WTC11 (cell line): ENCODE results near the gene RSRP1. TPM values are rescaled to one million over a fixed set of nuclear protein-coding genes. Genes with fewer than 3 reads are reported as not detected.
A peak's percentile ranks its signal among the peaks of the same experiment; 100 is the strongest.

Experiments
- ATAC-seq: fragments of 200-7000 bp; cut with Tn5 transposase; 2 replicates; pipeline ENCODE4 v1.10.0; 2021; ENCODE audit warnings: mild to moderate bottlenecking, moderate library complexity
- CTCF ChIA-PET: fragments of 300-600 bp; sonication (Branson Sonifier 250); formaldehyde crosslinking; loops from one replicate; lab custom pipeline; 2021; ENCODE audit warnings: antibody characterized with exemption; lab: Charles Lee
- POLR2A ChIA-PET: fragments of 350-600 bp; sonication (Branson Sonifier 250); formaldehyde crosslinking; loops from one replicate; lab custom pipeline; 2021; ENCODE audit warnings: antibody characterized with exemption; lab: Charles Lee
- DNase-seq: peaks from one replicate; pipeline ENCODE4 v3.0.0; 2021; ENCODE audit warnings: low spot score
- H3K27ac Mint-ChIP-seq: 2 replicates; pipeline ENCODE4 v1.8.0; 2021; ENCODE audit warnings: mixed read lengths
- H3K27me3 Mint-ChIP-seq: 2 replicates; pipeline ENCODE4 v1.8.0; 2021; ENCODE audit warnings: low read depth, mild to moderate bottlenecking, moderate library complexity, mixed read lengths
- H3K36me3 Mint-ChIP-seq: 2 replicates; pipeline ENCODE4 v1.8.0; 2021; ENCODE audit warnings: mixed read lengths
- H3K4me1 Mint-ChIP-seq: 2 replicates; pipeline ENCODE4 v1.8.0; 2022; ENCODE audit warnings: mixed read lengths
- H3K4me3 Mint-ChIP-seq: 2 replicates; pipeline ENCODE4 v1.8.0; 2021; ENCODE audit warnings: mild to moderate bottlenecking, moderate library complexity, mixed read lengths
- H3K9me3 Mint-ChIP-seq: 2 replicates; pipeline ENCODE4 v1.8.0; 2021; ENCODE audit warnings: mixed read lengths
- E2F4 ChIP-seq: sonication (generic); formaldehyde crosslinking; IDR thresholded peaks from 2 replicates; pipeline ENCODE4 v1.8.1; 2022; ENCODE audit warnings: low read depth, mild to moderate bottlenecking, moderate library complexity, missing genetic modification reagents, borderline replicate concordance
- E2F5 ChIP-seq: sonication (generic); formaldehyde crosslinking; IDR thresholded peaks from 2 replicates; pipeline ENCODE4 v1.8.1; 2022; ENCODE audit warnings: mild to moderate bottlenecking, moderate library complexity, missing genetic modification reagents
- EMX1 ChIP-seq: fragments of 250-450 bp; sonication (Bioruptor Pico); IDR thresholded peaks from 2 replicates; pipeline ENCODE4 v1.8.0; 2021; ENCODE audit warnings: mild to moderate bottlenecking
- ETV6 ChIP-seq: sonication (generic); formaldehyde crosslinking; IDR thresholded peaks from 2 replicates; pipeline ENCODE4 v1.8.1; 2022; ENCODE audit warnings: mild to moderate bottlenecking, missing genetic modification reagents
- HMGA2 ChIP-seq: fragments of 250-450 bp; sonication (Bioruptor Pico); IDR thresholded peaks from 2 replicates; pipeline ENCODE4 v1.4.0; 2021; ENCODE audit warnings: mild to moderate bottlenecking, moderate library complexity
- KAT7 ChIP-seq: sonication (generic); formaldehyde crosslinking; IDR thresholded peaks from 2 replicates; pipeline ENCODE4 v1.8.1; 2023; ENCODE audit warnings: missing genetic modification reagents, mild to moderate bottlenecking, borderline replicate concordance
- MAX ChIP-seq: sonication (generic); formaldehyde crosslinking; IDR thresholded peaks from 2 replicates; pipeline ENCODE4 v1.8.0; 2022; ENCODE audit warnings: mild to moderate bottlenecking, missing genetic modification reagents
- NFYB ChIP-seq: sonication (generic); formaldehyde crosslinking; conservative IDR thresholded peaks from 2 replicates; pipeline ENCODE4 v1.8.0; 2022; ENCODE audit warnings: low read depth, missing genetic modification reagents
- OVOL2 ChIP-seq: fragments of 250-450 bp; sonication (Bioruptor Pico); IDR thresholded peaks from 2 replicates; pipeline ENCODE4 v1.9.0; 2021; ENCODE audit warnings: mild to moderate bottlenecking, borderline replicate concordance
- SMAD4 ChIP-seq: sonication (generic); formaldehyde crosslinking; IDR thresholded peaks from 2 replicates; pipeline ENCODE4 v1.8.0; 2022; ENCODE audit warnings: mild to moderate bottlenecking, missing genetic modification reagents
- SOX15 ChIP-seq: fragments of 250-450 bp; sonication (Bioruptor Pico); IDR thresholded peaks from 2 replicates; pipeline ENCODE4 v1.9.0; 2021; ENCODE audit warnings: mild to moderate bottlenecking
- STAT6 ChIP-seq: sonication (generic); formaldehyde crosslinking; conservative IDR thresholded peaks from 2 replicates; pipeline ENCODE4 v1.8.1; 2023; ENCODE audit warnings: mild to moderate bottlenecking, low read depth, missing genetic modification reagents, moderate library complexity
- ZNF317 ChIP-seq: sonication (generic); formaldehyde crosslinking; IDR thresholded peaks from 2 replicates; pipeline ENCODE4 v1.8.1; 2023; ENCODE audit warnings: low read depth, mild to moderate bottlenecking, moderate library complexity, missing genetic modification reagents, borderline replicate concordance
- ZNF396 ChIP-seq: fragments of 250-450 bp; sonication (Bioruptor Pico); IDR thresholded peaks from 2 replicates; pipeline ENCODE4 v1.8.0; 2021; ENCODE audit warnings: mild to moderate bottlenecking, moderate library complexity, borderline replicate concordance
- ZNF423 ChIP-seq: fragments of 250-450 bp; sonication (Bioruptor Pico); IDR thresholded peaks from 2 replicates; pipeline ENCODE4 v2.1.2; 2022; ENCODE audit warnings: mild to moderate bottlenecking, moderate library complexity
- ZNF512 ChIP-seq: sonication (generic); formaldehyde crosslinking; IDR thresholded peaks from 2 replicates; pipeline ENCODE4 v1.8.1; 2022; ENCODE audit warnings: missing genetic modification reagents, borderline replicate concordance
- total RNA-seq: library from RNA; stranded (reverse); gene quantifications from 3 replicates; pipeline ENCODE4 v1.2.3, GENCODE V29; 2021
- TF ChIP-seq, protein P1 (sequence below): fragments of 250-450 bp; sonication (Bioruptor Pico); IDR thresholded peaks from 2 replicates; pipeline ENCODE4 v1.9.0; 2021; ENCODE audit warnings: mild to moderate bottlenecking, borderline replicate concordance
- TF ChIP-seq, protein P2 (sequence below): fragments of 250-450 bp; sonication (Bioruptor Pico); IDR thresholded peaks from 2 replicates; pipeline ENCODE4 v1.9.0; 2021; ENCODE audit warnings: mild to moderate bottlenecking

The RSRP1 gene
- total RNA-seq, 1 experiment from 2014 or later = 78.1 TPM

- H3K4me3 Mint-ChIP-seq = no peak overlapping the region
- ChIA-PET CTCF (no interaction called here), POLR2A (interaction anchor here (0.8 kb wide), 1 partner anchor 284 kb away, joined by 3 read pairs; no protein-coding TSS in a partner anchor)
- H3K36me3 Mint-ChIP-seq = no peaks in the 10 kb centered on the region
- no peak for DNase-seq
- H3K27ac Mint-ChIP-seq = no peak overlapping the region
- peaks cover 3% of the 10 kb centered on the region for H3K4me1 Mint-ChIP-seq
- H3K27me3 Mint-ChIP-seq = no peaks in the 10 kb centered on the region; the same call in 1 of the 2 replicates
- TF ChIP-seq ZNF512 (CRISPR knock-in tag) (no peak), SMAD4 (CRISPR knock-in tag) (no peak), SOX15 (no peak), E2F5 (no peak), STAT6 (no peak), NFYB (CRISPR knock-in tag) (no peak)
- TF ChIP-seq, protein P1, sequence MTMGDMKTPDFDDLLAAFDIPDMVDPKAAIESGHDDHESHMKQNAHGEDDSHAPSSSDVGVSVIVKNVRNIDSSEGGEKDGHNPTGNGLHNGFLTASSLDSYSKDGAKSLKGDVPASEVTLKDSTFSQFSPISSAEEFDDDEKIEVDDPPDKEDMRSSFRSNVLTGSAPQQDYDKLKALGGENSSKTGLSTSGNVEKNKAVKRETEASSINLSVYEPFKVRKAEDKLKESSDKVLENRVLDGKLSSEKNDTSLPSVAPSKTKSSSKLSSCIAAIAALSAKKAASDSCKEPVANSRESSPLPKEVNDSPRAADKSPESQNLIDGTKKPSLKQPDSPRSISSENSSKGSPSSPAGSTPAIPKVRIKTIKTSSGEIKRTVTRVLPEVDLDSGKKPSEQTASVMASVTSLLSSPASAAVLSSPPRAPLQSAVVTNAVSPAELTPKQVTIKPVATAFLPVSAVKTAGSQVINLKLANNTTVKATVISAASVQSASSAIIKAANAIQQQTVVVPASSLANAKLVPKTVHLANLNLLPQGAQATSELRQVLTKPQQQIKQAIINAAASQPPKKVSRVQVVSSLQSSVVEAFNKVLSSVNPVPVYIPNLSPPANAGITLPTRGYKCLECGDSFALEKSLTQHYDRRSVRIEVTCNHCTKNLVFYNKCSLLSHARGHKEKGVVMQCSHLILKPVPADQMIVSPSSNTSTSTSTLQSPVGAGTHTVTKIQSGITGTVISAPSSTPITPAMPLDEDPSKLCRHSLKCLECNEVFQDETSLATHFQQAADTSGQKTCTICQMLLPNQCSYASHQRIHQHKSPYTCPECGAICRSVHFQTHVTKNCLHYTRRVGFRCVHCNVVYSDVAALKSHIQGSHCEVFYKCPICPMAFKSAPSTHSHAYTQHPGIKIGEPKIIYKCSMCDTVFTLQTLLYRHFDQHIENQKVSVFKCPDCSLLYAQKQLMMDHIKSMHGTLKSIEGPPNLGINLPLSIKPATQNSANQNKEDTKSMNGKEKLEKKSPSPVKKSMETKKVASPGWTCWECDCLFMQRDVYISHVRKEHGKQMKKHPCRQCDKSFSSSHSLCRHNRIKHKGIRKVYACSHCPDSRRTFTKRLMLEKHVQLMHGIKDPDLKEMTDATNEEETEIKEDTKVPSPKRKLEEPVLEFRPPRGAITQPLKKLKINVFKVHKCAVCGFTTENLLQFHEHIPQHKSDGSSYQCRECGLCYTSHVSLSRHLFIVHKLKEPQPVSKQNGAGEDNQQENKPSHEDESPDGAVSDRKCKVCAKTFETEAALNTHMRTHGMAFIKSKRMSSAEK (CRISPR knock-in tag) = no peak
- no peak for ATAC-seq
- no peaks in the 10 kb centered on the region for H3K9me3 Mint-ChIP-seq
These were observed 34.5 kb downstream of the RSRP1 start for GRCh38 chr1:25212725-25213124.

DNA sequence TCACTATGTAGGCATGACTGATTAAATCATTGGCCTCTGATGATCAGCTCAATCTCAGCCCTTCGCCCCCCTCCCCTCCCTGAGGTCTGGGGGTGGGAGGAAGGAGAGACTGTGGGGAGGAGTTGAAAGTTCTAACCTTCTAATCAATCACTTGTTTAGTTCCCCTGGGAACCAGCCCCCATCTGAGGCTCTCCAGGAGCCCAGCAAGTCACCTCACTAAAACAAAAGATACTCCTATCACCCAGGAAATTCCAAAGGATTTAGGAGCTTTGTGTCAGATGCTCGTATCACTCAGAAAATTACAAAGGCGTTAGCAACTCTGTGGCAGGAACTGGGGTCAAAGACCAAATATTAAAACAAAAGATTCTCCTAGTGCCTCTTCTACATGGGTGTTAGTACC, 36.5 kb downstream of the RSRP1 start:
- Mint-ChIP-seq H3K4me3 (no peak overlapping the region), H3K27me3 (no peaks in the 10 kb centered on the region; the same call in 1 of the 2 replicates), H3K36me3 (no peaks in the 10 kb centered on the region), H3K9me3 (no peaks in the 10 kb centered on the region), H3K27ac (no peak overlapping the region), H3K4me1 (peaks cover 3% of the 10 kb centered on the region)
- TF ChIP-seq E2F4 (CRISPR knock-in tag) (no peak), ZNF423 (CRISPR knock-in tag) (peak; percentile 86)
- no peak for DNase-seq
- CTCF ChIA-PET = no interaction called here
- POLR2A ChIA-PET = no interaction called here
- ATAC-seq = no peak

GRCh38 chr1:25209516-25209915, 37.7 kb downstream of the RSRP1 start:
- H3K9me3 Mint-ChIP-seq = no peaks in the 10 kb centered on the region
- ATAC-seq = no peak
- CTCF ChIA-PET = no interaction called here
- no peak for TF ChIP-seq HMGA2 (CRISPR knock-in tag)
- no peak for TF ChIP-seq ZNF317 (CRISPR knock-in tag)
- TF ChIP-seq ZNF396 (CRISPR knock-in tag) = no peak
- TF ChIP-seq ETV6 (CRISPR knock-in tag) = no peak
- no peak for TF ChIP-seq EMX1 (CRISPR knock-in tag)
- TF ChIP-seq, protein P2, sequence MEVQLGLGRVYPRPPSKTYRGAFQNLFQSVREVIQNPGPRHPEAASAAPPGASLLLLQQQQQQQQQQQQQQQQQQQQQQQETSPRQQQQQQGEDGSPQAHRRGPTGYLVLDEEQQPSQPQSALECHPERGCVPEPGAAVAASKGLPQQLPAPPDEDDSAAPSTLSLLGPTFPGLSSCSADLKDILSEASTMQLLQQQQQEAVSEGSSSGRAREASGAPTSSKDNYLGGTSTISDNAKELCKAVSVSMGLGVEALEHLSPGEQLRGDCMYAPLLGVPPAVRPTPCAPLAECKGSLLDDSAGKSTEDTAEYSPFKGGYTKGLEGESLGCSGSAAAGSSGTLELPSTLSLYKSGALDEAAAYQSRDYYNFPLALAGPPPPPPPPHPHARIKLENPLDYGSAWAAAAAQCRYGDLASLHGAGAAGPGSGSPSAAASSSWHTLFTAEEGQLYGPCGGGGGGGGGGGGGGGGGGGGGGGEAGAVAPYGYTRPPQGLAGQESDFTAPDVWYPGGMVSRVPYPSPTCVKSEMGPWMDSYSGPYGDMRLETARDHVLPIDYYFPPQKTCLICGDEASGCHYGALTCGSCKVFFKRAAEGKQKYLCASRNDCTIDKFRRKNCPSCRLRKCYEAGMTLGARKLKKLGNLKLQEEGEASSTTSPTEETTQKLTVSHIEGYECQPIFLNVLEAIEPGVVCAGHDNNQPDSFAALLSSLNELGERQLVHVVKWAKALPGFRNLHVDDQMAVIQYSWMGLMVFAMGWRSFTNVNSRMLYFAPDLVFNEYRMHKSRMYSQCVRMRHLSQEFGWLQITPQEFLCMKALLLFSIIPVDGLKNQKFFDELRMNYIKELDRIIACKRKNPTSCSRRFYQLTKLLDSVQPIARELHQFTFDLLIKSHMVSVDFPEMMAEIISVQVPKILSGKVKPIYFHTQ (CRISPR knock-in tag) = no peak
- TF ChIP-seq MAX (CRISPR knock-in tag) = no peak
- no peak for TF ChIP-seq OVOL2
- TF ChIP-seq KAT7 (CRISPR knock-in tag) = no peak

More at GRCh38 chr1:25209516-25209915, 37.7 kb downstream of the RSRP1 start:
- Mint-ChIP-seq H3K36me3 (no peaks in the 10 kb centered on the region), H3K27ac (no peak overlapping the region), H3K4me1 (peaks cover 3% of the 10 kb centered on the region), H3K27me3 (no peaks in the 10 kb centered on the region; the same call in 1 of the 2 replicates), H3K4me3 (no peak overlapping the region)
- no peak for DNase-seq
- POLR2A ChIA-PET = no interaction called here
